ENCODE results near the gene WNK3. TPM values are rescaled to one million over a fixed set of nuclear protein-coding genes. Genes with fewer than 3 reads are reported as not detected.

Gene WNK3
- total and polyA plus RNA-seq, 12 donors = 1.2 to 27.2 (median 11.2) TPM

GRCh38 chrX:54281676-54282075 is 76.2 kb downstream of the WNK3 start:
- no peaks in the 10 kb centered on the region for H3K36me3 ChIP-seq (replicated peaks in 1 of 2)
- intact Hi-C loops (cut with DNase I) = no loop called here
- no peak for TF ChIP-seq CTCF (IDR thresholded peaks at IDR 0.05)
- no peak for TF ChIP-seq POLR2A (IDR thresholded peaks at IDR 0.05)

GRCh38 chrX:54280466-54280865 is 77.4 kb downstream of the WNK3 start:
- Histone ChIP-seq H3K36me3 (replicated peaks in 1 of 2) (no peaks in the 10 kb centered on the region), H3K9me3 (replicated peaks in 1 of 3) (no peaks in the 10 kb centered on the region), H3K4me3 (no peak overlapping the region), H3K4me1 (replicated peaks in 1 of 2) (no peaks in the 10 kb centered on the region), H3K27ac (no peak overlapping the region), H3K27me3 (no peaks in the 10 kb centered on the region)
- intact Hi-C loops (cut with DNase I) = no loop called here
- 65 to 88% (median 77%) methylated on average over 1 of the region's 1 CpG for WGBS, 4 donors
- TF ChIP-seq CTCF (IDR thresholded peaks at IDR 0.05) (no peak), POLR2A (IDR thresholded peaks at IDR 0.05) (no peak)
- no peak for DNase-seq

More at GRCh38 chrX:54281676-54282075, 76.2 kb downstream of the WNK3 start:
- Histone ChIP-seq H3K27ac (no peak overlapping the region), H3K4me3 (no peak overlapping the region), H3K9me3 (replicated peaks in 1 of 3) (no peaks in the 10 kb centered on the region), H3K4me1 (replicated peaks in 1 of 2) (no peaks in the 10 kb centered on the region), H3K27me3 (no peaks in the 10 kb centered on the region)
- DNase-seq = no peak
- 41 to 56% (median 47%) methylated on average over 1 of the region's 1 CpG for WGBS, 4 donors

GRCh38 chrX:54271664-54272063 is 86.2 kb downstream of the WNK3 start:
- TF ChIP-seq POLR2A (IDR thresholded peaks at IDR 0.05) (no peak), CTCF (IDR thresholded peaks at IDR 0.05) (no peak)
- no peak overlapping the region for H3K4me3 ChIP-seq
- DNase-seq = no peak
- H3K9me3 ChIP-seq (replicated peaks in 1 of 3) = no peaks in the 10 kb centered on the region
- 73 to 95% (median 84%) methylated on average over 2 of the region's 2 CpGs for WGBS, 4 donors
- H3K27ac ChIP-seq = no peak overlapping the region
- intact Hi-C loops (cut with DNase I) = no loop called here
- no peaks in the 10 kb centered on the region for H3K36me3 ChIP-seq (replicated peaks in 1 of 2)
- H3K27me3 ChIP-seq = no peaks in the 10 kb centered on the region
- no peaks in the 10 kb centered on the region for H3K4me1 ChIP-seq (replicated peaks in 1 of 2)

- intact Hi-C loops (cut with DNase I) = no loop called here
- H3K27me3 ChIP-seq = no peaks in the 10 kb centered on the region
- no peaks in the 10 kb centered on the region for H3K9me3 ChIP-seq (replicated peaks in 1 of 3)
- H3K27ac ChIP-seq = no peak overlapping the region
- no peak for DNase-seq
- no peaks in the 10 kb centered on the region for H3K4me1 ChIP-seq (replicated peaks in 1 of 2)
- no peak overlapping the region for H3K4me3 ChIP-seq
- TF ChIP-seq CTCF (IDR thresholded peaks at IDR 0.05) (peak; percentile 19 to 46 (median 36)), POLR2A (IDR thresholded peaks at IDR 0.05) (no peak)
- no peaks in the 10 kb centered on the region for H3K36me3 ChIP-seq (replicated peaks in 1 of 2)
- 34 to 48% (median 41%) methylated on average over 1 of the region's 1 CpG for WGBS, 4 donors
Measured at GRCh38 chrX:54248309-54248708, 109.5 kb downstream of the WNK3 start.

Measured in adrenal gland (tissue), 12 donors.